ENCODE data around the gene PNRC1.
"Not testable (repeated sequence)": the region's sequence is repeated elsewhere in the genome, so short reads cannot be mapped to it uniquely, and the experiment has no call there.

PNRC1 gene

GRCh38 chr6:89080281-89081128 lies at the start of gene PNRC1:
Gene PNRC1, plus strand, starts transcription at chr6:89080751. Its CDS starts 144 bp downstream, at chr6:89080895.
- DNase-seq = peak; percentile 100

DNA sequence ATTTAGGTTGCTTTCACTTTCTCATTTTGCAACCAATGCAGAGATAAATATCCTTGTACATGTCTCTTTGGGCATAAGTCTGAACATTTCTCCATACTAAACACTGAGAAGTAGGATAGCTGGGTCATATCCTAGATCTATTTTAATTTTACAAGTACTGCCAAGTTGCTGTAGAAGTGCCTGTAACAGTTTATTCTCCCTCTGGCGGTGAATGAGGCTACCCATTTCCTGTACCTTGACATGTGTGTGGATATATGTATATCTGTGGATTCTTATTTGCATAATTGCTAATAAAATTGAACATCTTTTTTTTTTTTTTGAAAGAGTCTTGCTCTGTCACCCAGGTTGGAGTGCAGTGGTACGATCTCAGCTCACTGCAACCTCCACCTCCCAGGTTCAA lies 48.0 kb upstream of the PNRC1 start:
- DNase-seq = peak; percentile 35

DNA sequence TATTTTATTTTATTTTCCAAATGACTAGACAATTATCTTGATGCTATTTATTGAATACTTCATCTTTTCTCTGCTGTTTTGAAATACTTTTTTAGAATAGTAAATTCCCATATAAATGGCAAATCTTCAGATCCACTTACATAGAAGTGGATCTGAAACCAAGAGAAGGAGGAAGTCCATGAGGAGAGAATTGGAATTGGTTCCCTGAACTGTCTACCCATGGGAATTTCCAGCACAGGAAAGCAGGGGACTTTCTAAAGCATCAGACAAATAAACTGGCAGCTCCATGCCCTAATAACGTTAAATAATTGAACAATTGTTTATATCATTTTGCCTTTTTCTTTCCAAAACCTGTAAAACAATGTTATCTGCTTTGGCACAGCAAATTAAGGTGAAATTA lies 47.1 kb upstream of the PNRC1 start:
- DNase-seq = no peak

DNA sequence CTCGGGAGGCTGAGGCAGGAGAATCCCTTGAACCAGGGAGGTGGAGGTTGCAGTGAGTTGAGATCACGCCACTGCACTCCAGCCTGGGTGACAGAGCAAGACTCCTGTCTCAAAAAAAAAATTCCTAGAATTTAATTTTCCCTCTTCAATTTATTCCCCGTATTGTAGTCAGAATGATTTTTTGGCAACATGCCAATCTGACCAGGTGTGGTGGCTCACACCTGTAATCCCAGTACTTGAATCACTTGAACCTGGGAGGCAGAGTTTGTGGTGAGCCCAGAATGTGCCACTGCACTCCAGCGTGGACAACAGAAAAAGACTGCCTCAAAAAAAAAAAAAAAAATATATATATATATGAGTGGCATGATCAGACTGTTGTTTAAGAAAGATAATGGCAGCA lies 46.4 kb upstream of the PNRC1 start:
- DNase-seq = not testable (repeated sequence)

- no peak for DNase-seq
Measured at GRCh38 chr6:89034586-89035251, 45.8 kb upstream of the PNRC1 start.

GRCh38 chr6:89035252-89036101 lies 45.1 kb upstream of the PNRC1 start:
- DNase-seq = peak; percentile 25

DNA sequence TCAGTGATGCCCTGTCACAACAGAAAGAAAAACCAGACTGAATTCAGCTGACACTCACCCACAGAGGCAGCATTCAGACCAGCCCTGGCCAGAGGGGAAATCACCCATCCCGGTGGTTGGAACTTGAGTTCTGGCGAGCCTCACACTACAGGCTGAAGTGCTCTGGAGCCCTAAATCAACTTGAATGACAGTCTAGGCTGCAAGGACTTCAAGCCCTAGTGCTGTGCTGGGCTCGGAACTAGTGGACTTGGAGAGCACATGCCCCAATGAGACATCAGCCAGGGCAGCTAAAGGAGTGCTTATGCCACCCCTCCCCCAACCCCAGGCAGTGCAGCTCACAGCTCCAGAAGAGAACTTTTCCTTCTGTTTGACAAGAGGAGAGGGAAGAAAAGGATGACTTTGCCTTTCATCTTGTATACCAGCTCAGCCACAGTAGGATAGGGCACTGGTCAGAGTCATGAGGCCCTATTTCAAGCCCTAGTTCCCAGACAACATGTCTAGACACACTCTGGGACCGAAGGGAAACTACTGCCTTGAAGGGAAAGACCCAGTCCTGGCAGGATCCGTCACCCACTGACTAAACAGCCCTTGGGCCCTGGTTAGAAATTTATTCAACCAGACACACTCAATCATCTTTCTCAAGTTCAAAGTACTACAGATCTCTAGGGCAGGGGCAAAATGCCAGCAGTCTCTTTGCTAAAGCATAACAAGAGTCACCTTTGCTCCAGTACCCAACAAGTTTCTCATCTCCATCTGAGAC lies 43.2 kb upstream of the PNRC1 start:
- no peak for DNase-seq

DNA sequence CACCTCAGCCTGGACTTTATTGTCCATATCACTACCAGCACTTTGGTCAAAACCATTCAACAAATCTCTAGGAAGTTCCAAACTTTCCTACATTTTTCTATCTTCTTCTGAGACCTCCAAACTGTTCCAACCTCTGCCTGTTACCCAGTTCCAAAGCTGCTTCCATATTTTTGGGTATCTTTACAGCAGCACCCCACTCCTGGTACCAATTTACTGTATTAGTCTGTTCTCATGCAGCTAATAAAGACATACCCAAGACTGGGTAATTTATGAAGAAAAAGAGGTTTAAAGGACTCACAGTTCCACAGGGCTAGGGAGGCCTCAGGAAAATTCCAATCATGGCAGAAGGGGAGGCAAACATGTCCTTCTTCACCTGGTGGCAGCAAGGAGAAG lies 42.7 kb upstream of the PNRC1 start:
- not testable (repeated sequence) for DNase-seq

- DNase-seq = peak; percentile 35
Measured at GRCh38 chr6:89042664-89043063, 37.9 kb upstream of the PNRC1 start.

DNA sequence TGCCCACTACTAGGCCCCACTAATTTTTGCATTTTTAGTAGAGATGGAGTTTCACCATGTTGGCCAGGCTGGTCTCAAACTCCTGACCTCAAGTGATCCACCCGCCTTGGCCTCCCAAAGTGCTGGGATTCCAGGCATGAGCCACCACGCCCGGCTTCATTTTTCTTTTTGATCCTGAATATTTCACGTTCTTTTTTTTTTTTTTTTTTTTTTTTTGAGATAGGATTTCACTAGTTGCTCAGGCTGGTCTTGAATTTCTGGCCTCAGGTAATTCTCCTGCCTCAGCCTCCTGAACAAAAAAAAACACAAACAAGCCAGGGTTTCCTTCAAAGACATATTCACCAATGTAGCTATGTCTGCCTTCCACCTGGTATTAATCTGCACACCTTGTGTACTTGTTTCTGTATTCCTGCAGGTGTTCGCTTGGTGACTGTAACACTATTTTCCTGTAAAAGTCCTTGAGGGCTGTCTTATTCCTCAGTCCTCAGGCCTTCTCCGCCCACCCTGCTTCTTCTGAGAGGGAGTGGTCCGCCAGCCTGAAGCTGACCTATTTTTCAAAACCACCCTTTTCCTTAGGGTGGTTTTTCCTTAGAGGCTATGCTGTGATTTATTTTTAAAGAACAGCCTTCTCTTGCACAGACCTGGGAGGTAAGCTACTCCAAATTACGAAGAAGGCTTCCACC lies 36.1 kb upstream of the PNRC1 start:
- DNase-seq = no peak

- DNase-seq = peak; percentile 75
Measured at GRCh38 chr6:89045011-89045387, 35.6 kb upstream of the PNRC1 start.

GRCh38 chr6:89045576-89045975 lies 35.0 kb upstream of the PNRC1 start:
- DNase-seq = no peak

DNA sequence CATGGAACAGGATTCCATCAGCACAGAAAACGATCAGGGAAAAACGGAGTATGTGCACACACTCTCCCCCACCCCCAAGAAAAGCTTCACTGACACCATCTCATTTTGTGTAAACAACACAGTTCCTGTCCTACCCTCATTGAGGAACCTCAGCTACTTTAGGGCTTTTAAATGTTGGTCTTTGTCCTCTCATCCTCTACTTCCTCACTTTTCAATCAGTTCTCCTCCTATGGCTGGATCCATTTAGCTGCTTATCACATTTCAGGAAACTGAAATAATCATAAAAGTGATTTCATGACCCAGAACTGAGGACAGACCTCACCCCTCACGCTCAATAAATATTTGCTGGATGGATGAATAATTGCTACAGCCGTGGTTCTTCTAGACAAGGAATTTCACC lies 33.1 kb upstream of the PNRC1 start:
- no peak for DNase-seq

- no peak for DNase-seq
Measured at GRCh38 chr6:89048288-89048923, 32.1 kb upstream of the PNRC1 start.

- DNase-seq = no peak
Measured at GRCh38 chr6:89048985-89049384, 31.6 kb upstream of the PNRC1 start.

- no peak for DNase-seq
Measured at GRCh38 chr6:89050155-89050554, 30.4 kb upstream of the PNRC1 start.

- DNase-seq = no peak
Measured at GRCh38 chr6:89050697-89051096, 29.9 kb upstream of the PNRC1 start.

- no peak for DNase-seq
Measured at GRCh38 chr6:89051676-89052075, 28.9 kb upstream of the PNRC1 start.

GRCh38 chr6:89054208-89054607 lies 26.3 kb upstream of the PNRC1 start:
- DNase-seq = no peak

- no peak for DNase-seq
Measured at GRCh38 chr6:89057759-89058158, 22.8 kb upstream of the PNRC1 start.

- no peak for DNase-seq
Measured at GRCh38 chr6:89058627-89059026, 21.9 kb upstream of the PNRC1 start.

GRCh38 chr6:89059227-89059626 lies 21.3 kb upstream of the PNRC1 start:
- DNase-seq = no peak

Data from OCI-M1 (cell line).